Transverse colon (tissue), 4 donors: Measurements from ENCODE around the gene CEP135. TPM values are rescaled to one million over a fixed set of nuclear protein-coding genes. Genes with fewer than 3 reads are reported as not detected.

ENCODE experiments used
- DNase-seq: peaks from one replicate; pipeline ENCODE4 v3.0.0-alpha.2; 2019
- H3K27ac ChIP-seq, 4 donors: fragments of 200-600 bp; sonication (generic); 2 replicates each; pipeline ENCODE4 v1.5.1; 2016 to 2018; ENCODE audit warnings: inconsistent platforms in 4 of 4
- H3K27me3 ChIP-seq: fragments of 200-600 bp; sonication (generic); 2 replicates; pipeline ENCODE4 v1.5.1; 2017; ENCODE audit warnings: inconsistent platforms
- H3K36me3 ChIP-seq, 4 donors: fragments of 200-600 bp; sonication (generic); 2 replicates each; pipeline ENCODE4 v1.5.1; 2017 to 2019; ENCODE audit warnings: inconsistent platforms in 4 of 4
- H3K4me1 ChIP-seq, 4 donors: fragments of 200-600 bp; sonication (generic); 2 replicates each; pipeline ENCODE4 v1.5.1; 2017 to 2020; ENCODE audit warnings: inconsistent platforms in 4 of 4
- H3K4me3 ChIP-seq, 4 donors: fragments of 200-600 bp; sonication (generic); 1 replicate in 1 of 4; 2 replicates in 3 of 4; pipeline versions ENCODE4 v1.5.1 to v1.6.1; 2017 to 2019; ENCODE audit warnings: inconsistent platforms in 4 of 4
- H3K9me3 ChIP-seq, 2 donors: fragments of 200-600 bp; sonication (generic); 2 replicates each; pipeline ENCODE4 v1.5.1; 2017 to 2019; ENCODE audit warnings: inconsistent platforms in 2 of 2
- CTCF ChIP-seq, 5 experiments: fragments of 200-600 bp in 3 of 5; fragments of 450-650 bp in 2 of 5; sonication (generic) in 3 of 5; IDR thresholded peaks; 1 replicate in 2 of 5; 2 replicates in 3 of 5; pipeline ENCODE4 v1.5.1; 2016 to 2017; ENCODE audit warnings: antibody characterized with exemption in 5 of 5, inconsistent platforms in 3 of 5, mild to moderate bottlenecking in 2 of 5, moderate library complexity in 1 of 5
- EP300 ChIP-seq: sonication (generic); formaldehyde crosslinking; IDR thresholded peaks from one replicate; pipeline ENCODE4 v1.6.1; 2017; ENCODE audit warnings: antibody characterized with exemption, low read depth
- POLR2A ChIP-seq: fragments of 450-650 bp; IDR thresholded peaks from one replicate; pipeline ENCODE4 v1.6.1; 2016; ENCODE audit warnings: antibody characterized with exemption, mild to moderate bottlenecking, moderate library complexity
- POLR2AphosphoS5 ChIP-seq, 3 donors: sonication (generic); formaldehyde crosslinking; IDR thresholded peaks; one replicate each; pipeline ENCODE4 v1.6.1; 2016; ENCODE audit warnings: antibody characterized with exemption in 3 of 3
- WGBS, 2 donors: methylation state at CpG; one replicate each; pipeline ENCODE4 v1.1.5; 2018; ENCODE audit warnings: low coverage in 1 of 2; 5-methylcytosine and 5-hydroxymethylcytosine counted together
- in situ Hi-C, 4 donors: fragments of 200-750 bp; cut with MboI; loops; one replicate each; pipeline versions ENCODE4 v1.15.0 to v1.15.1; 2017; ENCODE audit warnings: low sequenced_read_pairs in 3 of 4, low pct_ligation_motif_present in 1 of 4, low pct_unique_long_range_greater_than_20kb in 1 of 4
- intact Hi-C: fragments of 100-400 bp; cut with DNase I; formaldehyde crosslinking; loops from one replicate; pipeline ENCODE4 v1.15.1; 2023; ENCODE audit warnings: low total_unique reads
- total RNA-seq, 4 donors: library from RNA; depleted of rRNA; stranded (reverse); fragments of >200 nt; gene quantifications; one replicate each; pipeline ENCODE4 v1.1.0, GENCODE V29; 2016

The CEP135 gene
- total RNA-seq, 4 donors from 2014 or later = 4.5 to 18.0 (median 9.9) TPM

- TF ChIP-seq POLR2AphosphoS5 (IDR thresholded peaks at IDR 0.05) = no peak
- no peak for TF ChIP-seq POLR2A
- no peak for TF ChIP-seq CTCF (IDR thresholded peaks at IDR 0.05)
- no peak for TF ChIP-seq EP300
- WGBS, 2 donors = 89 to 95% methylated on average over 2 of the region's 2 CpGs
Observed at GRCh38 chr4:56077676-56078075, 128.9 kb downstream of the CEP135 start.

GRCh38 chr4:56078866-56079265, 130.1 kb downstream of the CEP135 start:
- Histone ChIP-seq H3K27ac (no peak overlapping the region), H3K4me1 (peaks cover 0 to 8% (median 5%) of the 10 kb centered on the region in 4 donors), H3K4me3 (no peak overlapping the region), H3K36me3 (no peaks in the 10 kb centered on the region), H3K27me3 (no peaks in the 10 kb centered on the region), H3K9me3 (no peaks in the 10 kb centered on the region)
- intact Hi-C loops = no loop called here
- TF ChIP-seq POLR2A (no peak), CTCF (IDR thresholded peaks at IDR 0.05) (no peak), POLR2AphosphoS5 (IDR thresholded peaks at IDR 0.05) (no peak), EP300 (no peak)
- no peak for DNase-seq
- 39 to 47% methylated on average over 4 of the region's 4 CpGs for WGBS, 2 donors
- in situ Hi-C loops = no loop called here

More at GRCh38 chr4:56077676-56078075, 128.9 kb downstream of the CEP135 start:
- H3K4me3 ChIP-seq = no peak overlapping the region
- H3K27me3 ChIP-seq = no peaks in the 10 kb centered on the region
- no peak for DNase-seq
- in situ Hi-C loops = no loop called here
- no peak overlapping the region for H3K27ac ChIP-seq
- no peaks in the 10 kb centered on the region for H3K36me3 ChIP-seq
- H3K4me1 ChIP-seq = peaks cover 0 to 8% (median 5%) of the 10 kb centered on the region in 4 donors
- intact Hi-C loops = no loop called here
- no peaks in the 10 kb centered on the region for H3K9me3 ChIP-seq

- Histone ChIP-seq H3K27ac (peak overlapping the region in 1 of 4 donors; percentile 40), H3K36me3 (no peaks in the 10 kb centered on the region), H3K27me3 (no peaks in the 10 kb centered on the region), H3K9me3 (no peaks in the 10 kb centered on the region), H3K4me3 (no peak overlapping the region), H3K4me1 (peaks cover 0 to 10% (median 7%) of the 10 kb centered on the region in 4 donors)
- in situ Hi-C loops (no loop called here), intact Hi-C loops (no loop called here)
- 58 to 89% methylated on average over 1 to 4 of the region's 4 CpGs for WGBS, 2 donors
- TF ChIP-seq CTCF (IDR thresholded peaks at IDR 0.05) (no peak), POLR2AphosphoS5 (IDR thresholded peaks at IDR 0.05) (peak in 2 of 3 donors; percentile 18 to 51)
- peak; percentile 50 for DNase-seq
Observed at GRCh38 chr4:56080384-56080783, 131.6 kb downstream of the CEP135 start.

- TF ChIP-seq EP300 = no peak
- TF ChIP-seq POLR2AphosphoS5 (IDR thresholded peaks at IDR 0.05) = no peak
- TF ChIP-seq POLR2A = no peak
- TF ChIP-seq CTCF (IDR thresholded peaks at IDR 0.05) = no peak
- no peaks in the 10 kb centered on the region for H3K27me3 ChIP-seq
- in situ Hi-C loops = no loop called here
- no peaks in the 10 kb centered on the region for H3K9me3 ChIP-seq
- no peak for DNase-seq
- H3K27ac ChIP-seq = no peak overlapping the region
- peaks cover 0 to 23% (median 14%) of the 10 kb centered on the region in 4 donors for H3K4me1 ChIP-seq
- no peak overlapping the region for H3K4me3 ChIP-seq
- intact Hi-C loops = no loop called here
- H3K36me3 ChIP-seq = no peaks in the 10 kb centered on the region
Observed at GRCh38 chr4:56082829-56083228, 134.1 kb downstream of the CEP135 start.

Other genes with a start within 250 kb of the CEP135 start
- not detected for gene EXOC1L, start 129.2 kb upstream of the CEP135 start, total RNA-seq
- 10 to 100 TPM; 26.2 to 60.8 (median 43.1) TPM for gene EXOC1, start 95.3 kb upstream of the CEP135 start, total RNA-seq